KG1 (cell line): ENCODE results near the gene GKN1.

Experiments used
- DNase-seq: peaks from one replicate; lab custom pipeline; 2025; lab: John Stamatoyannopoulos, UW

GKN1 gene

DNA sequence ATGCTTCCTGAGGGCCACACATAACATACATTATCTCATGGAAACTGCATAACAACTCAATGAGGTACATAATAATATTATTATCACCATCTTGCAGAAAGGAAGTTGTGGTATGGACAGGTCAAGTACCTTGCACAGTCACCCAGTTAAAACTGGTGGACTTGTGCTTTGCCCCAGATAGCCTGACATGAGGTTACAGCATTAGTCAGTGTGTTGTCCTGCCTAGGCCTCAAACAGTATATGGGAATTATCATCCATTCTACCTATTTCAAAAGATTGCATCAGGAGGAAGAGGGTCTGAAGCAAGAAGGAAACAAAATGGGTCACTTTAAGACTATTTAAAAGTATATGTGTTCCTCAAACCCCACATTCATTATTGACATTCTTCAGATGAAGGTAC is 33.2 kb downstream of the GKN1 start:
- DNase-seq, result no peak

DNA sequence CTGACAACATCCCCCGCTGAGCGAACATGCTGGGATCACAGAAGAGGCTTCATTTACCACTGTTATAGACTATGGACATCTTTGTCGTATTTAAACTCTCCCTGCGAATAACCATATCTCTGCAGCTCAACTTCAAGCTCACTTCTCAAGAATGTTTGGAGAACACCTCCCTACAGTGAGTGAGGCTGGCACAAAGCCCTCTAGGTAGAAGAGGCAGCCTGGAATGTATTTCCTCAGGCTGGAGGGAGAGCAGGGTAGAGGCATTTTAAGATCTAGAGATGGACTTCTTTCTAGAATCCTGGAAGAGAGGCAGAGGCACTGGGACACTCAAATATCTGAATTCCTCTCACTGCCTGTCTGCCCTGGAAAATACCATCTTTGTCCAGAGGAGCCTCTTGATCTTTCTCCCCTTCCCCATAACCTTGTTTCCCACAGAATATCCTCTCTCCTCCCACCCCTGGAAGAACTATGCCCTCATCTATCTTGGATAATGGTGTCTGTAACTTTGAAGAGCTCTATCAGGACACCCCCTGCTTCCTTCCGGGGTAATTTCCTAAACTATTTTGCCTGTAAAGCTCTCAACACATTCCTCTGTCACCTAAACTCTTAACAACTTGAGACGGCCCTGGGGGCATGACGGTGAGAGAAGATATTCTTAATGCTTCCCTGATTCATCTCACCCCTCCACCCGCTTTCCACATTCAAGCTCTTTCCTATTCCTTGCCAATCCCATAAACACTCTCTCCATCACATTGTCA is 36.2 kb downstream of the GKN1 start:
- DNase-seq, result no peak

DNA sequence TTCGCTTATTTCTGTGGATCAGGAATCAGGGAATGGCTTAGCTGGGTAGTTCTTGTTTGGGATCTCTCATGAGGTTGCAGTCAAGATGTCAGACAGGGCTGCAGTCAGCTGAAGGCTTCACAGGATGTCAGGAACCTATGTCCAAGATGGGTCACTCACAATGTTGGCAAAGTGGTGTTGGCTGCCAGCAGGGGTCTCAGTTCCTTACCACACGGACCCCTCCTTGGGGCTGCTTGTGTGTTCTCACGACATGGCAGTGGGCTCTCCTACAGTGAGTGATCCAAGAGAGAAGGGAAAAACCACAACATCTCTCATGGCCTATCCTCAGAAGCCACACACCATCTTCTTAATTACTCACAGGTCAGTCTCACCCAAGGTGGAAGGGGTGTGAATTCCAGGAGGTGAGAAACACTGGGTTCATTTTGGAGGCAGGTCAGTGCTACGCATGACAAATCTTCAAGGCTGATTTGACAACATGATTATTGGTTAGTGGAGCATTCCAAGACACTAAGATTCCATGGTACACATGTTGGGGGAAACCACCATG is 37.2 kb downstream of the GKN1 start:
- no peak for DNase-seq

GRCh38 chr2:69012310-69013141 is 38.1 kb downstream of the GKN1 start:
- DNase-seq, result peak; percentile 38

GRCh38 chr2:69013142-69013839 is 38.9 kb downstream of the GKN1 start, which contains the start of gene ANTXR1:
TSS of gene ANTXR1 (plus strand) at chr2:69013179. CDS start at chr2:69013500, 321 bp downstream.
- DNase-seq, result no peak

DNA sequence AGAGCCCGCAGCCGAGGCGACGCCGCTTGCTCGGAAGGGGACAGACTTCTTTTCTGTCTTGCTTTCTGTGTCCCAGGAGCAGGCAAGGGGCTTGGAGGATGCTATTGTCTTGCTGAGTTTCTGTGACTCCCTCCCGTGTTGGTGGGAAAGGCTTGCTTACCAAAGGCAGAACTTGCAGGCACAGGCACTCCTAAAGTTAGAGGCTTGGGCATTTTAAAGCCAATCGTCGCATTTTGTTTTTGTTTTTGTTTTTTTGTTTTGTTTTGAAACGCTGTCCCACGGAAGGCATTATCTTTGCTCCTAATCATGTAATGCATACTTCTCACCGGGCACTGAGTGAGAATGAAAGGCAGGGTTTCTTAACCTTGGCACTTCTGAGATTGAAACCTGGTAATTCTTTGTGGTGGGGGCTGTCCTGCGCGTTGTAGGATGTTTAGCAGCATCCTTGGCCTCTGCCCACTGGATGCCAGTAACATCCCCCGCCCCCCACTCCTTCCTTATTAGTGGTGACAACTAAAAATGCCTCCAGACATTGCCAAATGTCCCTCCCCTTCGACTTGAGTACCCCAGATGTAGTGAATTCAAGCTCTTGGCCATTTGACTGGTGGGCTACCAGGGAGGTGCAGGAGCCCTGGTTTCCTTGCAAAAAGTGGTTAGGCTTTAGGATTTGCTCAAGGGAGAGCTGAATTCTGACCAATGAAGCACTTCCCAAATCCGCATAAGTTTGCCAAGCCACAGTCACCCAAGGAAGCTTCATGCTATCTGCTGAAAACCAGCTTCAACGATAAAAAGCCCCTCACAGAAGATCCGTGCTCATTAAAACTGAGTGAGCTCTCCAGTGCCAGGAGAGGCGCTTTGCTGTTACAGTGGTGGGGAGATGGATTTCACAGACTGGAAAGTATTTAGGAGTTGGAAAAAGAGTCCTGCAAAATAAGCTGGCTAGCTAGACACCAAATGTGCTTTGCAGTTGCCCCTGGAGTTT is 39.7 kb downstream of the GKN1 start:
- no peak for DNase-seq

DNA sequence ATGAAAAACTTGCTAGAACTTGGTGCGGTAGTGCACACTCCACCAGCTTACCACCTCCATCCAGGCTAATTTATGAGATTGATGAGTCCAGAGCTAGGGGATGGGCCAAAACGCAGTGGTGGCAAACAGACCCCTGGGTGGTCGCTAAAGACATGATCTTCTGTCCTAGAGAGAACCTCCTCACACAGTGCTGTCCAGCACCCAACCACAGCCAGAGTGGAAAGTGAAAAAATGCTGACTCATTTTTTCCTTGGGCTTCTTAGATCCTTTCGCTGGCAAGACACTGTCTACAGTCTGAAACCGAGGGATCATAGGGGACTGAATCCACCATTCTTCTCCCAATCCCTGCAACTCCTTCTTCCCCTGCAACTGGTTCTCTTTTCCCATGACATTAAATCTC is 42.6 kb downstream of the GKN1 start:
- DNase-seq, result no peak

GRCh38 chr2:69017835-69018234 is 43.4 kb downstream of the GKN1 start:
- no peak for DNase-seq

GRCh38 chr2:69018678-69019095 is 44.3 kb downstream of the GKN1 start:
- no peak for DNase-seq

- no peak for DNase-seq
Observed at GRCh38 chr2:69020496-69021426, 46.3 kb downstream of the GKN1 start.

GRCh38 chr2:69021727-69022126 is 47.3 kb downstream of the GKN1 start:
- DNase-seq, result no peak

DNA sequence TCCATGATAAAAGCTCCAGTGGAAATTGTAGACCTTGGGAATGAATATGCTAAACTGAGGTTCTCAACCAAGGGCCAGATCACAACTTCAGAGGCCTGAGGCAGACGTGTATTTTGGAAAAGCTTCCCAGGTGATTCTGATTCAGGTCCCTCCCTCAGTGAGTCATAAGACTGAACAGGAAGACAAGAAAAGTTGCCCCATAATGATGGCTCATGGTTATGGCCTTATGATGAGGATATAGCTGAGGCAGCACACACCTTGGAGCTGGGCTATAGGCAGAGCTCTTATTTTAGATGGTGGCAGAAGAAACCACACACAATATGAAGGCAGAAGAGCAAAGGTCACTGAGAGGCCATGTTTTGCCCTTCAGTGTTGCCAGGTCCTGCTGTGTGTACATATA is 48.1 kb downstream of the GKN1 start:
- DNase-seq, result no peak

- DNase-seq, result no peak
Observed at GRCh38 chr2:69023236-69023635, 48.8 kb downstream of the GKN1 start.

DNA sequence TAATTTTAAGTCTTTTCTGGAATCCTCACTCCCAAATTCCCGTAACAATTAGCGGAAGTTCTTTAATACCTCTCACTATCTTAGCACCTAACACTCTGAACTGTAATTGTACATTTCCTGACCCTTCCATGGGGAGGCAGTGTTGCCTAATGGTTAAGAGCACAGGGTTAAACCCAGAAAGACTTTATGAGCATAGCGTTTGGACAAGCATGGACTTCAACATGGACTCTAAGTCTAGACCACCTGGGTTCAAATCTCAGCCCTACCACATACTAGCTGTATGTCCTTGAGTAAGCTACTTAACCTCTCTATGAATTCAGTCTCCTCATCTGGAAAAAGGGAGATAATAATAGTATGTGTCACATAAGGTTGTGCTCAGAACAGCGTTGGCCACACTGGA is 51.6 kb downstream of the GKN1 start:
- DNase-seq, result peak; percentile 23

DNA sequence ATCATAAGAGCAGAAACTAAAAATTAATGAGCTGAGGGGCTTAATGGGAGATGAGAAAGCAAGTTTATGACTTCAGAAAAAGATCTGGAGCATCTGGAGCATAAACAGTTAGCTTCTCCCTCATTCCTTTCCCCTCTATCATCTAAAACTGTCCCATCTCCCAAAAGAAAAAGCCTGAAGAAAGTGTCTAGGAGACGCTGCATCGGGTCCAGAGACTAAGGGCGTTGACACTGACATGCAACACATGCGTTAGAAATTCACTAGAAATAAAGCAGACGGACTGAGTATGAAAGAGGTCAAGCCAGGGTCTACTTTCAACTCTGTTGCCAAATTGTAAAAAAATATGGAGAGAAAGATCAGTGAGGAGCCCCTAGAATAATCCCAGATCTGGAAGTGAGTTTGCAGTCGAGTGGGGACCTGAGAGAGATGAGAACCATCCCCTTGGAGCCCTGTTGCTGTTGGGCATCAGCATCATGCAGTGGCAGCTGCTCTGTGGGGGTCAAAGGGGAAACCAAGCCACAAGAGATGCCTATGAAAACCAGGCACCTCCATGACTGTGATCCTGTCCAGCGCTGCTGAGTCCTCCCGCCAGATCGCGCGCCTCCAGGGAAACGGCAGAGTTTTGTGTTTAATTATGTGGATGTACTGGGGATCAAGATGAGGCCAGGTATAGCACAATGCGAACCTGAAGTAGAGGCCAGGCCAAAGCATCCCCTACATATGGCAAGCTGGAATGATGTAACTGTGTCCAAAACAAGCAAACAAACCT is 52.4 kb downstream of the GKN1 start:
- DNase-seq, result no peak
